GM12878 (cell line): ENCODE data around the gene RTN4R. TPM values are rescaled to one million over a fixed set of nuclear protein-coding genes. Genes with fewer than 3 reads are reported as not detected.

Experiments used
- ATAC-seq: fragments of 200-7000 bp; cut with Tn5 transposase; 3 replicates; pipeline ENCODE4 v1.9.1; 2020; ENCODE audit warnings: mild to moderate bottlenecking, moderate library complexity
- BruUV-seq: library from RNA; stranded (reverse); fragments of 400-500 nt; replicated peaks from 2 replicates; lab custom pipeline; 2021; lab: Mats Ljungman, UMichigan
- CTCF ChIA-PET: fragments of 300-600 bp; sonication (Branson Sonifier 250); formaldehyde crosslinking; extraction: SDS; loops from one replicate; lab custom pipeline; 2021; ENCODE audit warnings: inconsistent platforms; lab: Yijun Ruan, JAX
- POLR2A ChIA-PET: fragments of 350-600 bp; formaldehyde crosslinking; extraction: SDS; loops from one replicate; lab custom pipeline; 2021; ENCODE audit warnings: inconsistent platforms; lab: Charles Lee
- RAD21 ChIA-PET: fragments of 300-600 bp; sonication (Branson Sonifier 250); formaldehyde crosslinking; loops from one replicate; lab custom pipeline; 2023; ENCODE audit warnings: antibody characterized with exemption; ENCODE audit not compliant: unreplicated experiment; lab: Charles Lee
- SMC1A ChIA-PET: fragments of 300-600 bp; sonication (Branson Sonifier 250); formaldehyde crosslinking; loops from one replicate; lab custom pipeline; 2023; ENCODE audit not compliant: unreplicated experiment, uncharacterized antibody; lab: Charles Lee
- DNase-seq: peaks from one replicate; pipeline ENCODE4 v3.0.0-alpha.2; 2011; ENCODE audit warnings: low read depth, low spot score
- FAIRE-seq: peaks from 3 replicates; lab custom pipeline; 2011; peaks lifted over from hg19 to GRCh38; lab: Jason Lieb, UNC
- H2AFZ ChIP-seq: 2 replicates; pipeline ENCODE4 v1.6.0; 2011; ENCODE audit warnings: low read depth, low read length, control low read depth; ENCODE audit not compliant: control insufficient read depth
- H3K27ac ChIP-seq: 2 replicates; pipeline ENCODE4 v1.5.1; 2011; ENCODE audit warnings: control low read depth; ENCODE audit not compliant: control insufficient read depth, insufficient read depth
- H3K27me3 ChIP-seq, 2 experiments: replicated peaks in 1 of 2; 2 replicates each; pipeline versions ENCODE4 v1.6.0 to v1.6.1; 2011; ENCODE audit warnings: low read length in 1 of 2; ENCODE audit not compliant: control insufficient read depth in 2 of 2, insufficient read depth in 2 of 2
- H3K36me3 ChIP-seq, 2 experiments: 2 replicates each; pipeline ENCODE4 v1.5.1; 2011; ENCODE audit warnings: low read length in 1 of 2; ENCODE audit not compliant: control insufficient read depth in 2 of 2, insufficient read depth in 2 of 2
- H3K4me1 ChIP-seq: 2 replicates; pipeline ENCODE4 v1.6.1; 2011; ENCODE audit warnings: mild to moderate bottlenecking, low read length, moderate library complexity, mixed read lengths; ENCODE audit not compliant: control insufficient read depth, insufficient read depth
- H3K4me2 ChIP-seq: 2 replicates; pipeline ENCODE4 v1.6.0; 2011; ENCODE audit warnings: control low read depth; ENCODE audit not compliant: control insufficient read depth, insufficient read depth
- H3K4me3 ChIP-seq: fragments of 200-600 bp; sonication (generic); 2 replicates; pipeline ENCODE4 v1.5.1; 2016
- H3K79me2 ChIP-seq: 2 replicates; pipeline ENCODE4 v1.6.0; 2011; ENCODE audit warnings: low read length; ENCODE audit not compliant: control insufficient read depth, insufficient read depth
- H3K9ac ChIP-seq: 2 replicates; pipeline ENCODE4 v1.8.0; 2011; ENCODE audit warnings: low read length, control low read depth, mixed read lengths; ENCODE audit not compliant: control insufficient read depth, insufficient read depth
- H3K9me3 ChIP-seq: replicated peaks from 3 replicates; pipeline ENCODE4 v1.5.1; 2011; ENCODE audit warnings: mild to moderate bottlenecking, low read length; ENCODE audit not compliant: control insufficient read depth, insufficient read depth
- H4K20me1 ChIP-seq: 2 replicates; pipeline ENCODE4 v1.6.0; 2011; ENCODE audit not compliant: control insufficient read depth, insufficient read depth
- ATF3 ChIP-seq: IDR thresholded peaks from 2 replicates; pipeline ENCODE4 v1.6.1; 2011; ENCODE audit warnings: low read depth, mild to moderate bottlenecking, low read length, moderate library complexity, borderline replicate concordance; ENCODE audit errors: extremely low read depth
- BHLHE40 ChIP-seq, 2 experiments: fragments of 450-650 bp in 1 of 2; IDR thresholded peaks; 2 replicates each; pipeline ENCODE4 v1.6.1; 2011 to 2017; ENCODE audit warnings: low read depth in 2 of 2, borderline replicate concordance in 1 of 2, improper control_type of control experiment in 1 of 2, low read length in 1 of 2, mild to moderate bottlenecking in 1 of 2
- CREM ChIP-seq: IDR thresholded peaks from 2 replicates; pipeline ENCODE4 v1.6.1; 2014; ENCODE audit warnings: antibody characterized with exemption, low read depth
- GATAD2B ChIP-seq: fragments of 450-650 bp; conservative IDR thresholded peaks from 2 replicates; pipeline ENCODE4 v1.6.1; 2017; ENCODE audit warnings: low read depth, mild to moderate bottlenecking, moderate library complexity
- IKZF2 ChIP-seq, 2 experiments: fragments of 450-650 bp; IDR thresholded peaks; 2 replicates each; pipeline ENCODE4 v1.6.1; 2017; ENCODE audit warnings: mild to moderate bottlenecking in 2 of 2, moderate library complexity in 2 of 2
- MEF2B ChIP-seq: fragments of 450-650 bp; IDR thresholded peaks from 2 replicates; pipeline ENCODE4 v1.6.1; 2018; ENCODE audit warnings: mild to moderate bottlenecking, moderate library complexity; ENCODE audit not compliant: partially characterized antibody, poor library complexity, severe bottlenecking
- MLLT1 ChIP-seq: fragments of 450-650 bp; IDR thresholded peaks from 2 replicates; pipeline ENCODE4 v1.6.1; 2016; ENCODE audit warnings: mild to moderate bottlenecking
- MYC ChIP-seq: IDR thresholded peaks from 2 replicates; pipeline ENCODE4 v1.6.1; 2011; ENCODE audit warnings: mild to moderate bottlenecking, low read length, moderate library complexity, inconsistent platforms; ENCODE audit not compliant: insufficient read depth, insufficient replicate concordance, insufficient read length, severe bottlenecking
- NR2F1 ChIP-seq: fragments of 450-650 bp; conservative IDR thresholded peaks from 2 replicates; pipeline ENCODE4 v1.6.1; 2017; ENCODE audit warnings: mild to moderate bottlenecking
- PAX5 ChIP-seq: IDR thresholded peaks from 2 replicates; pipeline ENCODE4 v1.6.1; 2011; ENCODE audit warnings: low read depth, low read length, borderline replicate concordance
- RUNX3 ChIP-seq: IDR thresholded peaks from 2 replicates; pipeline ENCODE4 v1.6.1; 2012; ENCODE audit warnings: low read length, inconsistent platforms
- TCF12 ChIP-seq: IDR thresholded peaks from 2 replicates; pipeline ENCODE4 v1.6.1; 2011; ENCODE audit warnings: low read depth, mild to moderate bottlenecking, low read length
- USF1 ChIP-seq: IDR thresholded peaks from 2 replicates; pipeline ENCODE4 v1.6.1; 2011; ENCODE audit warnings: borderline replicate concordance, low read depth, mild to moderate bottlenecking, moderate library complexity, mixed read lengths, low read length; ENCODE audit not compliant: insufficient read depth; ENCODE audit errors: extremely low read length
- ZNF687 ChIP-seq: fragments of 450-650 bp; IDR thresholded peaks from 2 replicates; pipeline ENCODE4 v1.6.1; 2017; ENCODE audit warnings: mild to moderate bottlenecking, moderate library complexity
- WGBS: methylation state at CpG from one replicate; pipeline ENCODE4 v1.1.6; 2016; ENCODE audit warnings: low lambda C conversion rate; ENCODE audit not compliant: insufficient replicate concordance, insufficient coverage; ENCODE audit errors: missing lambda C conversion rate; 5-methylcytosine and 5-hydroxymethylcytosine counted together
- in situ Hi-C: fragments of 300-500 bp; cut with MboI; formaldehyde crosslinking; loops from 9 replicates; pipeline ENCODE4 v1.14.3; 2018; ENCODE audit warnings: mixed read lengths
- intact Hi-C: fragments of 100-400 bp; cut with micrococcal nuclease; formaldehyde crosslinking; loops from one replicate; pipeline ENCODE4 v1.14.2; 2022; ENCODE audit not compliant: unreplicated experiment
- polyA plus RNA-seq, 11 experiments: library from polyadenylated mRNA; depleted of rRNA in 4 of 11; unstranded in 6 of 11; stranded (reverse) in 5 of 11; fragments of >200 nt; fragmentation: Nextera tagmentation in 4 of 11; fragmentation: Illumina TruSeq in 1 of 11; extraction: Ambion mirVana in 4 of 11; extraction: Trizol in 1 of 11; gene quantifications; 1 replicate in 1 of 11; 2 replicates in 10 of 11; pipeline versions ENCODE4 v1.2.1 to v1.2.3, GENCODE V29; 2011 to 2016; ENCODE audit warnings: inconsistent platforms in 2 of 11, missing spikeins in 2 of 11, low read depth in 1 of 11
- total RNA-seq, 4 experiments: library from RNA; depleted of rRNA in 3 of 4; stranded (reverse); fragments of >200 nt in 3 of 4; fragmentation: Illumina TruSeq in 1 of 4; extraction: Trizol in 1 of 4; gene quantifications; 2 replicates each; pipeline versions ENCODE4 v1.2.1 to v1.2.3, GENCODE V29; 2013 to 2021

The RTN4R gene
- total and polyA plus RNA-seq, 10 of the 15 experiments (the other 5 are each of a cell fraction or from before 2014, with no cell fraction given) = 0.03 to 1.0 (median 0.60) TPM; not detected in 2

GRCh38 chr22:20244691-20245576, 23.2 kb downstream of the RTN4R start:
- in situ Hi-C loops = no loop called here
- intact Hi-C loops = no loop called here
- ChIA-PET POLR2A (no interaction called here), CTCF (interaction anchor here (0.6 to 1.4 kb wide), 4 partner anchors 14 to 88 kb away, joined by 3 read pairs; no protein-coding TSS in a partner anchor), SMC1A (interaction anchor here (0.8 kb wide), 1 partner anchor 91 kb away, joined by 4 read pairs; no protein-coding TSS in a partner anchor), RAD21 (no interaction called here)
- no peaks in the 10 kb centered on the region for H4K20me1 ChIP-seq
- WGBS = 11% methylated on average over 24 of the region's 24 CpGs
- H3K36me3 ChIP-seq = no peaks in the 10 kb centered on the region
- no peaks in the 10 kb centered on the region for H3K79me2 ChIP-seq
- BruUV-seq = no TSS peak
- H3K27ac ChIP-seq = peak overlapping the region; percentile 25; the same call in 1 of the 2 replicates
- FAIRE-seq (no peak), DNase-seq (no peak), ATAC-seq (peak; percentile 48)
- H3K27me3 ChIP-seq = no peaks in the 10 kb centered on the region
- H2AFZ ChIP-seq = peak overlapping the region; percentile 57
- peak overlapping the region; percentile 48 for H3K4me2 ChIP-seq
- no peak overlapping the region for H3K4me3 ChIP-seq
- H3K4me1 ChIP-seq = peaks cover 45% of the 10 kb centered on the region
- H3K9ac ChIP-seq = peak overlapping the region; percentile 34; the same call in 1 of the 2 replicates
- H3K9me3 ChIP-seq = no peaks in the 10 kb centered on the region
- TF ChIP-seq USF1 (peak; percentile 33), RUNX3 (peak; percentile 64), TCF12 (0 out of 2 replicates have a peak, but pooled peaks have one; percentile 4), PAX5 (0 out of 2 replicates have a peak, but pooled peaks have one; percentile 30), NR2F1 (peak; percentile 47; the same call in 1 of the 2 replicates), GATAD2B (0 out of 2 replicates have a peak, but pooled peaks have one; percentile 51), ZNF687 (0 out of 2 replicates have a peak, but pooled peaks have one; percentile 53), MEF2B (no peak), MYC (peak; percentile 59), BHLHE40 (IDR thresholded peaks at IDR 0.05; ENCODE audit: borderline replicate concordance in 1 of 2, low read depth in 2 of 2, low read length in 1 of 2) (peak in 1 of 2 experiments; percentile 38; a peak in 1 of 4 replicates), IKZF2 (IDR thresholded peaks at IDR 0.05) (0 out of 4 replicates have a peak, but pooled peaks have one; percentile 23 to 33), MLLT1 (peak; percentile 27; the same call in 1 of the 2 replicates), ATF3 (no peak), CREM (no peak)
